Embryonic facial prominence (tissue), 1 donor: ENCODE data around the gene PNMA8B.

ENCODE experiments used
- DNase-seq: peaks from one replicate; pipeline ENCODE4 v3.0.0-alpha.2; 2016; ENCODE audit errors: extremely low spot score

PNMA8B gene

DNA sequence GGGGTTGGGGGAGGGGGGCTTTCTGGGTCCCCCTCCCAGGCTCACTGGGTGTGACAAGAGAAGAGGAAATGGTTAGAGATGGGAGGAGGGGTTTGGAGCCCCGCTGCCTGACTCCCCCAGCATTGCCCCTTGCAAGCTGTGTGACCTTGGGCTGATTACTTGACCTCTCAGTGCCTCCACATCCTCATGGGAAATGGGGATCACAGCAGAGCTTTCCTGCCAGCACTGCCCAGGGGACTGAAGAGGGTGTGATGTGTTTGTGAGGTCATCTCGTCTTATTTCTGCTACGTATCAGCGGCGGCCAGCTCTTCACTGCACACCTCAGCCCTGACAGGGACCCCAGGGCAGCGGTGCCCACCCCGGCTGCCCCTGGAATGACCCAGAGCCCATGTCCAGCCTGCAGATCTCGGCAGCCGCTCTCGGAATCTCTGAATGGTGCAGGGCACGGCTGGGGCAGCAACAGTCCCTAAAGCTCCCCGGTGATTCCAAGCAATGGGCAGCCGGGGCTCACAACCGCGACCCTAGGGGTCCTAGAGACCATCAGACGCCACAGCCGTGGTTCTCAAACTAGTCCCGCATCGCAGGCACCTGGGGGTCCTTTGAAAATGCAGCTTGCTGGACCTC lies 8.4 kb downstream of the PNMA8B start:
- no peak for DNase-seq

DNA sequence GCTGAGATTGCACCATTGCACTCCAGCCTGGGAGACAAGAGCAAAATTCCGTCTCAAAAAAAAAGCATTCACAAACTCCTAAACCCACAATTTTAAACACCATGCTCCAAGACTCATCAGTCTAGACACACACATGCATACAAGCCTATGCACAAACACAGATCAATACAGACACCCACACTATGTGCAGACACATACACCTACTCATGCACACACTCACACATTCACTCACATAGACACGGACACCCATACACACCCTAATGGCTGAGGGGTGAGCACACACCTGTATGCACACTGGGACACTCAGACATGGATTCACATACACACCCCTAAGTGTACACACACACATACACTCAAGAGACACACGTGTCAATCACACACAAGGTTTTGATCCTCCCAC lies 9.3 kb downstream of the PNMA8B start:
- no peak for DNase-seq

GRCh38 chr19:46484656-46485055 lies 11.0 kb downstream of the PNMA8B start:
- DNase-seq, result no peak

GRCh38 chr19:46482631-46483030 lies 13.0 kb downstream of the PNMA8B start:
- no peak for DNase-seq

GRCh38 chr19:46481947-46482346 lies 13.7 kb downstream of the PNMA8B start:
- DNase-seq, result no peak

DNA sequence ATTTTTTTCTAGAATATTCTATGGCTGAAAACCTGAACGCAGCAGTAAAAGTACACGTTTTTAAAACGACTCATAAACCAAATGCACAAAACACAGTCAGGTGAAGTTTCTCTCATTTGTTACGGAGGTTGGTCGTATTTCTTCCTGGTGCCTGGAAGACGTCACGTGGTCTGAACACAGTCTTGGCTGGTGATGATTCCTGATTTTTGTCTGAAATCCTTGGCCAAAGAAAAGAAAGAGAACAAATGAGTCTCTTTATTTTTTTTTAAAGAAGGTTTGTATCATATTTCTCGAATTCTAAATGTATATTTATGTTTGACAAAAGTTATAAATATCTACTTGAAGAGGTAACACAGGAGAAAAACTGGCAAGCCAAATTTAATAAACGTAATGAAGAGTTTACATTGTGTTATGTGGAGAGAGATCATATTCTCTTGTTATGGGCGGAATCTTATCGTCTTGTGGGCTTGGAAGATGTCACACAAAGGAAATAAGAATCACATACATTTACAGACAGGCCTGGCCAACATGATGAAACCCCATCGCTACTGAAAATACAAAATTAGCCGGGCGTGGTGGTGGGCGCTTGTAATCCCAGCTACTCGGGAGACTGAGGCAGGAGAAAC lies 14.3 kb downstream of the PNMA8B start:
- peak; percentile 78 for DNase-seq

DNA sequence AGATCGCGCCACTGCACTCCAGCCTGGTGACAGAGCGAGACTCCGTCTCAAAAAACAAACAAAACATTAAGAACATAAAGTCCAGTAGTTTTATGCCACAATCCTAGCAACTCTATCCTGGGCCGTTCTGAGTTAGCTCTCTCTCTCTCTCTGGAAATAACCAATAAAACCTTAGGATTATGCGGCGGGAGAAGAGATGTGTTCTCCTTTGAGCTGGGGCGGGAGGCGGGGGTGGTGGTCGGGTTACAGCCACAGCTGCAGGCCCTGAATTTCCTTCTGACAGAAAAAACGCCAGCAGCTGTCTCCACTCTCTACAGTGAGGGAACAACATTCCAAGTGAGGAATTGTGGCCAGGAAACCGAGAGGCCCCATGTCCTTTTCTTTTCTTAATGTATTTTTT lies 15.3 kb downstream of the PNMA8B start:
- DNase-seq, result peak; percentile 91

GRCh38 chr19:46478356-46478986 lies 17.2 kb downstream of the PNMA8B start:
- DNase-seq, result no peak

DNA sequence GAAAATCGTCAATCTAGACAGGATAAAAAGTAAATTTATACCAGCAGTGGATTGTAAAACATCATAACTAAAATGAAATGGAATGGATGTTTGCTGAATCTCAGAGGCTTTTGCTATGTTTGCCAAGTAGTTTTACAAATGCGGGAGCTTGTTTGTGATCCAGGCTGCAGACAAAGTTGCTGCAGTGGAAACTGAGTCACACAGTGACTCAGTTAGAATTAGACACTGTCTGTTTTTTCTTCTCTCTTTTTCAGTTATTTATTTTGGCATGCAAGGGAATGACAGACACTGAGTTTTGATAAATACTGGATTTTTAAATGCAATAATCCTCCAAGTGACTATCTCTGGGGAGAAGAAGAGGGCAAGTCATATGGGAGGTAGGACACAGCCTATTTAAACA lies 19.7 kb downstream of the PNMA8B start:
- DNase-seq, result no peak

DNA sequence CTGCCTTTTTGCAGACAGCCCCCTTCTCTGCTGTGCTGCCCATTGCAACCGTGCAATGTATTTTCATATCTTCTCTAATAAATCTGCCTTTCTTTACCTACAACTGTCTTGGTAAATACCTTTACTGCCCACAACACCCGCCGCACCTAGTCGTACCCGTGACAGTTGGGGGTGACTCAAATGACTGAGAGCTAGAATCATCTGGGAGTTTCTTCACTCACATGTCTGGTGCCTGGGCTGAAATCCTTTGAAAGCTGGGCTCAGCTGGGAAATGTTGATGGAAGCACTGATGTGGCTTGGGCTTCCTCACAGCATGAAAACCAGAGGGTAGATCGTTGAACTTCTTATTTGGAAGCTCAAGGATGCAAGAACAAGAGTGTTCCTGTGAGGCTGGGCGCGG lies 21.5 kb downstream of the PNMA8B start:
- DNase-seq, result no peak

DNA sequence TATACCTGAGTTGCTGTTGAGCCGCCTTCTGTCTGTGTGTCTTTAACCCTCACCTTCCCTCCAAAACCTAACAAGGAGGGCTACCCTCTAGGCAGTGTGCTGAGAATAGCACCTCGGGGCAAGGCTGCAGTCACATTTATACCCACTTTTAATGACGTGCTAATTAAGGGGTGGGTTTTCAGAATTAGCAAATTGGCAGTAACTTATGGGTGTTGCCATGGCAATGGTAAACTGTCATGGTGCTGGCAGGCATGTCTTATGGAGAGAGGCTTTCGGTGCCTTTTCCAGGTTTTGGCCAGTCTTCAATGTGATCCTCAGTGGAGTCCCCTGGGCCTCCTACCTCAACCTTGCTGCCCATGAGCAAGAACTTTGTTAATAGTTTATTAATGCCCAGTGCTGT lies 23.1 kb downstream of the PNMA8B start:
- DNase-seq, result no peak

DNA sequence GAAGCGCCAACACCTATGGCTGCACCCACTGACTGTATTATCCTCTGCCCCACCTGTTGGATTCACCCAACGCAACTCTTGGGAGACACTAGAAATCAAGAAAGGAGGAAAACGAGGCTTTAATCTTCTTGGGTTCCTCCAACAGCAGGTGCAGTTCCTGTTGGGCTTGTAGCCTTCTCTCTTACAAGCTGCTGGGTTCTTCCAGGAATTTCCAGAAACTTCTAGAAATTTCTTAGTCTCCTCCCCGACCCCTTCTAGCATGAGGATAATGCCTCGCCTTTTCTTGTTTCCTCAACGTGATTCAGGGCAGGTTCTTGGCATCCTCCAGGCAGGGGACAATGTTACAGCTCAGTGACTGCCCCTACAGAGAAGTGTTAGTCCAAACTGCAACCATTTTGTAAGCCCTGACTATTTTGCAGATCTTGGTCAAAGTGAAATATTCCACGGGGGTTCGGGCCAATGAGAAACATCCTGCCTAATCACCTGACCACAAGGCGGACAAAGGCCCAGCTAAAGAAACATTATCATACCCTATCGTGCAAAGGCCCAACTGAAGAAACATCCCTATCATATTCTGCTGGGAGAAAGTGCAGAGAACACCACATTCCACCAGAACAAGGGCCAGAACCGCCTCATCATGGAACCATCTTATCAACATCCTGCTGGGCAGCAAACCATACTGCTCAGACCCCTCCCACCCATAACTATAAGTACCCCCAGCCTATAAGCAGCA lies 23.7 kb downstream of the PNMA8B start:
- DNase-seq, result no peak

DNA sequence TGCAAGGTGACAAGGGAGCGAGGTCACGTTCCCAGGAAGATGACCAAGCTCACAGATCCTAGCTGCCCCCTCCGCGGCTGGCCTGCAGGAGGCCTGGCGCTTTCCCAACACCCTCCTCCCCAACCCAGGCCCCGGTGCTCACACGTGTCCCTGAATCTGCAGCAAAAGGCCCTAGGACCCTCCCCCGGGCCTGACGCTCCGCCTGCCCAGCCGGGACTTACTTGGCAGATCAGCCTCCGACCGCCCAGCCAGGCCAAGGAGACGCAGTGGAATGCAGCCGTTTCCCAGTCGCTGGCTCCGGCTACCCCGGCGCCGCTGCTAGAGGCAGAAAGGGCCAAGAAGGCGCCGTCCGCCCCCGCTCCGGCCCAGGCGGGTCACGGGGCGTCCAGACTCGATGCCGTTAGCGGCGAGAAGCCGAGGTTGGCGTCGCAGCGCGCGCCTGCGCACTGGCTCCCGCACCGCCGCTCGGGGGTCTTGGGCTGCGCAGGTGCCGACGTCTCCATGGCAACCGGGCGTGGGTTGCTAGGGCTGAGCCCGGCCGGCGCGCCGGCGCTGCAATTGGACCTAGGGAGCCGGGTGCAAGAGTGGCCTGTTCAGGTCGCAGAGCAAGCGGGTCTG lies 24.4 kb downstream of the PNMA8B start, which contains the start of gene PNMA8A:
Gene PNMA8A (minus strand): TSS at position 448 of the 618 bp plus-strand sequence. CDS start 528 bp downstream, outside the sequence.
- DNase-seq, result peak; percentile 66

DNA sequence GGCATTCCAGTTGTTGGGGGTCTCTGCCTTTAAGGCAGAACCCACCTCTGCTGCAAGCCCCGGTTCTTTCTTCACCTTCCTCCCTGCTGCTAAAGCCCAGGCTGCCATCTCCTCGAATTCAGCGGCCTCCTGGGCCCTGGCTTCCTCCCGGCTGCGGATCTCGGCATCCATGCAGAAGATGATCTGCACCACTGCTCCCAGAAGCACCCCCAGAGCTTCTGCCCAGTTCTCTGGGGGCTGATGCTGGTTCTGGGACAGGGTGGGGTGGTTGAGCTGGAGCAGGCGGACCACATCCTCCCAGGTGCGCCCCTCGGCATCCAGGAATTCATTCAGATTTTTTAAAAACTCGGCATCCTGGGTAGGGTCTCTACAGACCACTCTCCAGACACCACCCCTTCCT lies 25.3 kb downstream of the PNMA8B start:
- DNase-seq, result no peak

DNA sequence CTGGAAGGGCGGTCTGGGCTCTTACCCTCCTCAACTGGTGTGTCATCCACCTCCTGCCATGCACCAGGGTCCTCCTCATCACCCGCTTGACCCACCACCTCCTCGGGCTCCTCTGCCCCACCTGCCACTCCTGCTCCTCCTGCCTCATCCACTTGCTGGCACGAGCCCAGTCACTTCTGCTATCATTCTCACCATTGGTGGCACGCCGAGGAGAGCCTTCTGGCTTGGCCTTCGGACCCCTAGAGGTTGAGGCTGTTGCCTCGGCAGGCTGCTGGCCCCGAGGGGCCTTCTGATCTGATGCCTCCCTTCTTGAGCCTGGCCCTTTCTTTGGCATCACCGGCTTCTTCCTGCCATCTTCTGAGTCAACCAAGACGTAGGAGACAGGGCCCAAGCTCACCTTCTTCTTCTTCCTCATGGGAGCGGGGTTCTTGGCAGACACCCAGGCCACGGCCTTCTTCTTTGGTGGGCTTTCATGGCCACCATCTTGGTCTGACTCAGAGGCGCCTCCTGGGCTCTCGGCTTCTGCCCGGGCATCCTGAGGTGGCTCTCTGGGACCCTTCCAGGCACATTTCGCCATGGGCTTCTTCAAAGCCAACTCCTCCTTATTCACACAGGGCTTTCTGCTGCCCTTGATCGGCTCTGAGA lies 26.0 kb downstream of the PNMA8B start:
- no peak for DNase-seq

DNA sequence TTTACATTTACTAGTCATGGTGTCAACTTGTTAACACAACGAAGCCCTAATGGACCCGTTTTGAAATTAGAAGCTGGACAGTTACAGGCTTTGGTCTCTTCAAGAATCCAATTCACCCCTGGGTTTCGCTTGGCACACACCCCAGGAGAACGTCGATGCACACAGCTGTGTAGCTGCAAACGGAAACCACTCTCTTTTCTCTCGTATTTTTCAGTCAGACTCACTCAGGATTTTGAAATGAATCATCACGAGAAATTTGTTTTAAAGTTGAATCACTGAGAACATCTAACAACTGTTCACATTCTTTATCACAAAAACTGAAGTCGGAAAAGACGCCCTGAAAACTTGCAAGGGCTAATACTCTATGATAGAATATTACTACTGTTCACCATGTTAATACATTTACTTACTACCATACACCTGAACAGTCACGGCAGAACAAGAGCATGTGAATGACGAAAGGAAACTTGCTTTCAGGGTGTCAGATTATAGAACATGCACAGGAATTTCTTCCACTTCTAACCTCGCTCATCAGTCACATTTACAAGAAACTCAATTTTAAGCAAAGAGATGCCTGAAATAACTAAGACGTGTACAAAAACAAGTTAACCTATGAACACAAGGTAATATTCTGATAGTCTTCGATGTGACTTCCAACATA lies 29.0 kb downstream of the PNMA8B start:
- no peak for DNase-seq

GRCh38 chr19:46463516-46463915 lies 32.2 kb downstream of the PNMA8B start:
- no peak for DNase-seq

DNA sequence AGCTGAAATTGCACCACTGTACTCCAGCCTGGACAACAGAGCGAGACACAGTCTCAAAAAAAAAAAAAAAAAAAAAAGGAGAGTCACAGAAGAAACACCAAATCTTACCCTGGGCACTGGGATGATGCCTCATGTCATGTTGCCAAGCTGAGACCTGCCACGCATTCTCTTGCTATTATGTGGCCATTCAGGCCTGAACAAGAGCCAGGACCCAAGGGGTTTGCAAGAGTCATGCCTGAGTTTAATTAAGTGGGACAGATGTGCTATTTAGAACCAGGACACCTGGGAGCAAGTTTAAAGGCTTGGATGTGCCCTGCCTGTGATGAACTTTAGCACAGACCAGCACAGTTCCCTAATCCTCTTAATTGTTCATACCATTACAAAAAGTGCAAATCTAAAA lies 34.1 kb downstream of the PNMA8B start:
- DNase-seq, result no peak

DNA sequence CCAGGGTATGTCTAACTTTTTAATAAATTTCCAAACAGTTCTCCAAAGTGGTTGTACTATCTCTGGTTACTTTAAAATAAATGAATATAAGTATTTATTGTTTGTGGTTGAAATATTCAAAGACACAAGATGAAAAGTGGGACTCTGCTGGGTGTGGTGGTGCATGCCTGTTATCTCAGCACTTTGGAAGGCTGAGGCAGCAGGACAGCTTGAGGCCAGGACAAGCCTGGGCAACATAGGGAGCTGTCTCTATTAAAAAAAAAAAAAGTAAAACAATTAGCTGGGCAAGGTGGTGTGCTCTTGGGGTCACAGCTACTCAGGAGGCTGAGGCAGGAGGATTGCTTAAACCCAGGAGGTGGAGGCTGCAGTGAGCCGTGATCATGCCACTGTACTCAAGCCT lies 34.7 kb downstream of the PNMA8B start:
- DNase-seq, result no peak

DNA sequence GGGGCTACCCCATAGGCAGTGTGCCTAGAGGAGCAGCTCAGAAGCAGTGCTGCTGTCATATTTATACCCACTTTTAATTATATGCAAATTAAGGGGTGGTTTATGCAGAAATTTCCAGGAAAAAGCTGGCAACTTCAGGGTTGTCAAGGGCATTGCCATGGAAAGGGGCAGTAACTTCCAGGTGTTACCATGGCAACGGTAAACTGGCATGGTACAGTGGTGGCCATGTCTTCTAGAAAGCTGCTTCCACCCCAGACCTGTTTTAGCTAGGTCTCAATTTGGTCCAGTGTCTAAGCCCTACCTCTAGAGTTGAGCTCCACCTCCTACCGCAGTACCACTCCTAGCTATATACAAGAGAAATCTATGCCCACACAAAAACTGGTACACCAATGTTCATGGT lies 35.6 kb downstream of the PNMA8B start:
- no peak for DNase-seq

DNA sequence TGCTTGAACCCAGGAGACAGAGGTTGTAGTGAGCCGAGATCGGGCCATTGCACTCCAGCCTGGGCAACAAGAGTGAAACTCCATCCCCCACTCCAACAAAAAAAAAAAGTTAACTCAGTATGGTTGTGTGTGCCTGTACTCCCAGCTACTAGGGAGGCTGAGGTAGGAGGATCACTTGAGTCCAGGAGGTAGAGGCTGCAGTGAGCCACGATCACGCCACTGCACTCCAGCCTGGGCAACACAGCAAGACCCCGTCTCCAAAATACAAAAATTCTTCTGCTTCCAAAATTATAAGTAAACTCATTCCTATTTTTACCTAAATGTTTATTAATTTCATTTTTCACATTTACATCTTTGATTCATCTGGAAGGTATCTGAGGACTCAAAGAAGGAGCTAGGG lies 38.7 kb downstream of the PNMA8B start:
- no peak for DNase-seq
